K562 (cell line): ENCODE results near the gene FBXW10.
"Not testable (repeated sequence)": the region's sequence is repeated elsewhere in the genome, so short reads cannot be mapped to it uniquely, and the experiment has no call there.

Source experiments
- MLLT1 ChIP-seq, 2 experiments: fragments of 450-650 bp; IDR thresholded peaks; 2 replicates each; pipeline ENCODE4 v1.6.1; 2016
- MYNN ChIP-seq, 2 experiments: sonication (generic); formaldehyde crosslinking in 1 of 2; IDR thresholded peaks; 2 replicates each; pipeline versions ENCODE4 v1.5.0 to v1.6.1; 2016 to 2020; ENCODE audit warnings: antibody characterized with exemption in 1 of 2, missing genetic modification reagents in 1 of 2
- PBX2 ChIP-seq, 2 experiments: IDR thresholded peaks in 1 of 2; conservative IDR thresholded peaks in 1 of 2; 2 replicates each; pipeline ENCODE4 v1.6.1; 2016; ENCODE audit warnings: low read depth in 2 of 2, mild to moderate bottlenecking in 1 of 2, missing compliant biosample characterization in 1 of 2, missing genetic modification characterization in 1 of 2, moderate library complexity in 1 of 2
- RCOR1 ChIP-seq, 2 experiments: IDR thresholded peaks; 2 replicates each; pipeline ENCODE4 v1.6.1; 2012; ENCODE audit warnings: low read depth in 2 of 2, low read length in 2 of 2, borderline replicate concordance in 1 of 2, improper control_type of control experiment in 1 of 2
- ZNF586 ChIP-seq: fragments of 450-650 bp; formaldehyde crosslinking; conservative IDR thresholded peaks from 2 replicates; pipeline ENCODE4 v1.4.0; 2020; ENCODE audit warnings: mild to moderate bottlenecking, moderate library complexity
- TF ChIP-seq, protein P1 (sequence below): sonication (generic); formaldehyde crosslinking; IDR thresholded peaks from 2 replicates; pipeline ENCODE4 v1.8.0; 2022; ENCODE audit warnings: mild to moderate bottlenecking, low read depth, missing genetic modification reagents

- TF ChIP-seq, protein P1, sequence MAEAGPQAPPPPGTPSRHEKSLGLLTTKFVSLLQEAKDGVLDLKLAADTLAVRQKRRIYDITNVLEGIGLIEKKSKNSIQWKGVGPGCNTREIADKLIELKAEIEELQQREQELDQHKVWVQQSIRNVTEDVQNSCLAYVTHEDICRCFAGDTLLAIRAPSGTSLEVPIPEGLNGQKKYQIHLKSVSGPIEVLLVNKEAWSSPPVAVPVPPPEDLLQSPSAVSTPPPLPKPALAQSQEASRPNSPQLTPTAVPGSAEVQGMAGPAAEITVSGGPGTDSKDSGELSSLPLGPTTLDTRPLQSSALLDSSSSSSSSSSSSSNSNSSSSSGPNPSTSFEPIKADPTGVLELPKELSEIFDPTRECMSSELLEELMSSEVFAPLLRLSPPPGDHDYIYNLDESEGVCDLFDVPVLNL (CRISPR knock-in tag): not testable (repeated sequence)
- TF ChIP-seq ZNF586 (CRISPR knock-in tag); MYNN (IDR thresholded peaks at IDR 0.05); MYNN (CRISPR knock-in tag; IDR thresholded peaks at IDR 0.05); RCOR1 (IDR thresholded peaks at IDR 0.05; ENCODE audit: borderline replicate concordance in 1 of 2, low read depth in 2 of 2, low read length in 2 of 2); MLLT1 (IDR thresholded peaks at IDR 0.05); PBX2 (CRISPR knock-in tag; IDR thresholded peaks at IDR 0.05; ENCODE audit: low read depth); PBX2 (tag; conservative IDR thresholded peaks at IDR 0.05; ENCODE audit: low read depth): not testable (repeated sequence)
These were observed 27.2 kb downstream of the FBXW10 start for GRCh38 chr17:18771066-18771465.
